ENCODE data around the gene SLC25A44.
A peak's percentile ranks its signal among the peaks of the same experiment; 100 is the strongest.
"Not testable (repeated sequence)": the region's sequence is repeated elsewhere in the genome, so short reads cannot be mapped to it uniquely, and the experiment has no call there.

SLC25A44 gene

GRCh38 chr1:156213644-156213966 is 19.7 kb downstream of the SLC25A44 start:
- peaks cover 41% of the 10 kb centered on the region for H3K36me3 ChIP-seq (ENCODE audit: control insufficient read depth, low read length)
- H4K20me1 ChIP-seq (ENCODE audit: control insufficient read depth, insufficient read depth, low read depth, low read length), result no peaks in the 10 kb centered on the region
- peaks cover 41% of the 10 kb centered on the region for H3K79me2 ChIP-seq (ENCODE audit: control insufficient read depth, low read length)
- H3K4me3 ChIP-seq (ENCODE audit: low read length), result peak overlapping the region; percentile 96
- TF ChIP-seq, protein P1, sequence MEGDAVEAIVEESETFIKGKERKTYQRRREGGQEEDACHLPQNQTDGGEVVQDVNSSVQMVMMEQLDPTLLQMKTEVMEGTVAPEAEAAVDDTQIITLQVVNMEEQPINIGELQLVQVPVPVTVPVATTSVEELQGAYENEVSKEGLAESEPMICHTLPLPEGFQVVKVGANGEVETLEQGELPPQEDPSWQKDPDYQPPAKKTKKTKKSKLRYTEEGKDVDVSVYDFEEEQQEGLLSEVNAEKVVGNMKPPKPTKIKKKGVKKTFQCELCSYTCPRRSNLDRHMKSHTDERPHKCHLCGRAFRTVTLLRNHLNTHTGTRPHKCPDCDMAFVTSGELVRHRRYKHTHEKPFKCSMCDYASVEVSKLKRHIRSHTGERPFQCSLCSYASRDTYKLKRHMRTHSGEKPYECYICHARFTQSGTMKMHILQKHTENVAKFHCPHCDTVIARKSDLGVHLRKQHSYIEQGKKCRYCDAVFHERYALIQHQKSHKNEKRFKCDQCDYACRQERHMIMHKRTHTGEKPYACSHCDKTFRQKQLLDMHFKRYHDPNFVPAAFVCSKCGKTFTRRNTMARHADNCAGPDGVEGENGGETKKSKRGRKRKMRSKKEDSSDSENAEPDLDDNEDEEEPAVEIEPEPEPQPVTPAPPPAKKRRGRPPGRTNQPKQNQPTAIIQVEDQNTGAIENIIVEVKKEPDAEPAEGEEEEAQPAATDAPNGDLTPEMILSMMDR (IDR thresholded peaks at IDR 0.05; ENCODE audit: low read depth, low read length, poor library complexity, severe bottlenecking), result no peak
- no peak for TF ChIP-seq EZH2phosphoT487 (IDR thresholded peaks at IDR 0.05; ENCODE audit: borderline replicate concordance, low read length)
- no peaks in the 10 kb centered on the region for H3K9me3 ChIP-seq (ENCODE audit: control insufficient read depth, insufficient read depth, low read length)
- no peaks in the 10 kb centered on the region for H3K9me2 ChIP-seq (replicated peaks; ENCODE audit: control insufficient read depth, low read length)
- peaks cover 5% of the 10 kb centered on the region; the same call in 1 of the 2 replicates for H3F3A ChIP-seq (ENCODE audit: control insufficient read depth, insufficient read depth)
- peak overlapping the region; percentile 74 for H3K27ac ChIP-seq (ENCODE audit: low read depth, low read length)
- H3K4me2 ChIP-seq (ENCODE audit: low read length), result peak overlapping the region; percentile 77
- peaks cover 12% of the 10 kb centered on the region for H3K4me1 ChIP-seq (ENCODE audit: control insufficient read depth, low read length)
- no peaks in the 10 kb centered on the region for H3K27me3 ChIP-seq (ENCODE audit: control insufficient read depth, low read length)

DNA sequence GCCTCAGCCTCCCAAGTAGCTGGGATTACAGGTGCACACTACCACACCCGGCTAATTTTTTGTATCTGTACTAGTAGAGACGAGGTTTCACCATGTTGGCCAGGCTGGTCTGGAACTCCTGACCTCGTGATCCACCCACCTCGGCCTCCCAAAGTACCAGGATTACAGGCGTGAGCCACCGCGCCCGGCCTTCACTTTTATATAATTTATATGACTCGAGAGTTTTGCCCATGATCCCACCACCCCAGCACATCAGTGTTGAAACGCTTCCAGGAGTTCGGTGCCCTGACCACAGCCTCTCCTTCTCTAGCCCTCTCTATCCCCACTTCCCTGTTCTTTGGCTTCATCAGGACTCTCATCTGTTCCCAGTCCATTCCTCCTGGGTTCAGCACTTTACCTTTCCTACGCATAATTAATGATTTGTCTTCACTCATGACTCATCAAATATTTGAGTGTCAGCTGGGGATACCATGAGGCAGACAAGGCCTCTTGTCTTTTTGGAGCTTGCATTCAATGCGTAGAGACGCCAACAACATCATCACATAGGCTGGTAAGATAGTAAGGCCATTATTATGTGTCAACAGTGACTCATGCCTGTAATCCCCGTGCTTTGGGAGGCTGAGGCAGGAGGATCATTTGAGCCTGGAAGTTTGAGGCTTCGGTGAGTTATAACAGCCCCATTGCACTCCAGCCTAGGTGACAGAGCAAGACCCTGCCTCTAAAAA is 20.3 kb downstream of the SLC25A44 start:
- TF ChIP-seq, protein P1 (IDR thresholded peaks at IDR 0.05; ENCODE audit: low read depth, low read length, poor library complexity, severe bottlenecking), result no peak
- TF ChIP-seq EZH2phosphoT487 (IDR thresholded peaks at IDR 0.05; ENCODE audit: borderline replicate concordance, low read length), result no peak
- Histone ChIP-seq H3K79me2 (ENCODE audit: control insufficient read depth, low read length) (peaks cover 44% of the 10 kb centered on the region), H3K27ac (ENCODE audit: low read depth, low read length) (no peak overlapping the region), H3K9me3 (ENCODE audit: control insufficient read depth, insufficient read depth, low read length) (no peaks in the 10 kb centered on the region), H4K20me1 (ENCODE audit: control insufficient read depth, insufficient read depth, low read depth, low read length) (no peaks in the 10 kb centered on the region), H3K4me1 (ENCODE audit: control insufficient read depth, low read length) (peaks cover 13% of the 10 kb centered on the region), H3K36me3 (ENCODE audit: control insufficient read depth, low read length) (peaks cover 38% of the 10 kb centered on the region), H3K4me2 (ENCODE audit: low read length) (peak overlapping the region; percentile 77), H3K4me3 (ENCODE audit: low read length) (peak overlapping the region; percentile 96), H3K9me2 (replicated peaks; ENCODE audit: control insufficient read depth, low read length) (no peaks in the 10 kb centered on the region), H3K27me3 (ENCODE audit: control insufficient read depth, low read length) (no peaks in the 10 kb centered on the region), H3F3A (ENCODE audit: control insufficient read depth, insufficient read depth) (peaks cover 5% of the 10 kb centered on the region; the same call in 1 of the 2 replicates)

- H3K27ac ChIP-seq (ENCODE audit: low read depth, low read length); H3K27me3 ChIP-seq (ENCODE audit: control insufficient read depth, low read length); H3K9me2 ChIP-seq (replicated peaks; ENCODE audit: control insufficient read depth, low read length); H3F3A ChIP-seq (ENCODE audit: control insufficient read depth, insufficient read depth); H3K9me3 ChIP-seq (ENCODE audit: control insufficient read depth, insufficient read depth, low read length); H3K4me3 ChIP-seq (ENCODE audit: low read length); H4K20me1 ChIP-seq (ENCODE audit: control insufficient read depth, insufficient read depth, low read depth, low read length); H3K4me2 ChIP-seq (ENCODE audit: low read length): not testable (repeated sequence)
- Histone ChIP-seq H3K4me1 (ENCODE audit: control insufficient read depth, low read length) (peaks cover 15% of the 10 kb centered on the region), H3K36me3 (ENCODE audit: control insufficient read depth, low read length) (peaks cover 32% of the 10 kb centered on the region), H3K79me2 (ENCODE audit: control insufficient read depth, low read length) (peaks cover 50% of the 10 kb centered on the region)
Measured at GRCh38 chr1:156216361-156217086, 22.6 kb downstream of the SLC25A44 start.

DNA sequence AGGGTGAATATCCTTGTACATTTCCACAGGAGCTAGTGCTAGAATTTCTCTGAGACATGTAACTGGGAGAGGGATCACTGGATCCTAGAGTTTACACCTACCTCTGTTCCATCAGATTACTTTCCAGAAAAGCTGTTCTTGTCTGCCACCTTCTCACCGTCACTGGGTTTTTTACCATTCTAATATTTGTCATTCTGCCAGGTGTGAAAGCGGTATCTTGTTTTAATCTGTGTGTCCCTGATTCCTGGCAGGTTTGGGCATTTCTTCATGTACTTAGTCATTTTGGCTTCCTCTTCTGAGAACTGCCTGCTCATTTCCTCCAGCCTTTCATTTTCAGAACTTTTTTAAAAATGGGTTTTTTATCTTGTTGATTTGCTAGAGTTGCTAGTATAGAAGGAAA is 24.0 kb downstream of the SLC25A44 start:
- no peaks in the 10 kb centered on the region for H4K20me1 ChIP-seq (ENCODE audit: control insufficient read depth, insufficient read depth, low read depth, low read length)
- H3K36me3 ChIP-seq (ENCODE audit: control insufficient read depth, low read length), result peaks cover 34% of the 10 kb centered on the region
- no peak overlapping the region for H3K4me3 ChIP-seq (ENCODE audit: low read length)
- peaks cover 50% of the 10 kb centered on the region for H3K79me2 ChIP-seq (ENCODE audit: control insufficient read depth, low read length)
- no peaks in the 10 kb centered on the region for H3K27me3 ChIP-seq (ENCODE audit: control insufficient read depth, low read length)
- no peaks in the 10 kb centered on the region for H3K9me3 ChIP-seq (ENCODE audit: control insufficient read depth, insufficient read depth, low read length)
- H3K27ac ChIP-seq (ENCODE audit: low read depth, low read length), result no peak overlapping the region
- H3K9me2 ChIP-seq (replicated peaks; ENCODE audit: control insufficient read depth, low read length), result no peaks in the 10 kb centered on the region
- TF ChIP-seq EZH2phosphoT487 (IDR thresholded peaks at IDR 0.05; ENCODE audit: borderline replicate concordance, low read length), result no peak
- TF ChIP-seq, protein P1 (IDR thresholded peaks at IDR 0.05; ENCODE audit: low read depth, low read length, poor library complexity, severe bottlenecking), result no peak
- no peaks in the 10 kb centered on the region for H3F3A ChIP-seq (ENCODE audit: control insufficient read depth, insufficient read depth)
- H3K4me2 ChIP-seq (ENCODE audit: low read length), result no peak overlapping the region
- peaks cover 9% of the 10 kb centered on the region for H3K4me1 ChIP-seq (ENCODE audit: control insufficient read depth, low read length)

Data from DOHH2 (cell line).